NCI-H2081 (cell line): ENCODE results near the gene A4GALT.
"Not testable (repeated sequence)": the region's sequence is repeated elsewhere in the genome, so short reads cannot be mapped to it uniquely, and the experiment has no call there.

Experiments used
- DNase-seq, 2 experiments: peaks; one replicate each; lab custom pipeline; 2025; lab: John Stamatoyannopoulos, UW

Gene A4GALT

DNA sequence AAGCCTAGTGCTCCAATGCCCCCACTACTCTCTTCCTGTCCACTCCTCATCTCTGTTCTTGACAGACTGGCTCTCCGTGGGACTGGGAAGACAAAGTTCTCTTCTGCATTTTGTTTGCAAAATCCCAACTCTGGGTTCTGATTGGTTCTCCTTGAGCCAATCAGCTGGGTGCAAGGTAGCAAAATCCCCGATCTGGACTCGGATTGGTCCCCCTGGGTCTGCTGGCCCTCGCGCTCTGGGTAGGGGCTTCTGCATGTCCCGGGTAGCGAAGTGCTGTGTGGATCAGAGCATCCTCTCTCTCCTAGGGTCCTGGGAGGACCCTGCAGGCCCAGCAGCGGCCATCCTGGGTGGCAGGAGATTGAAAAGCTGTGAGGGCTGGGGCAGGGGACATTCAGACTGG is 22.3 kb upstream of the A4GALT start:
- no peak for DNase-seq

DNA sequence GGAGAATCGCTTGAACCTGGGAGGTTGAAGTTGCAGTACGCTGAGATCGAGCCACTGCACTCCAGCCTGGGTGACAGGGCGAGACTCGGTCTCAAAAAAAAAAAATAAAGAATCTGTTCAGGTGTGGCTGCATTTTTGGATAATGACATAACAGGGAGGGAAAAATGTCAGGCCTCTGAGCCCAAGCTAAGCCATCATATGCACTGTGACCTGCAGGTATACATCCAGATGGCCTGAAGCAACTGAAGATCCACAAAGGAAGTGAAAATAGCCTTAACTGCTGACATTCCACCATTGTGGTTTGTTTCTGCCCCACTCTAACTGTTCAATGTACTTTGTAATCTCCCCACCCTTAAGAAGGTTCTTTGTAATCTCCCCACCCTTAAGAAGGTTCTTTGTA is 19.6 kb upstream of the A4GALT start:
- not testable (repeated sequence) for DNase-seq

GRCh38 chr22:42734406-42734805 is 13.7 kb upstream of the A4GALT start:
- no peak for DNase-seq

GRCh38 chr22:42733394-42733793 is 12.7 kb upstream of the A4GALT start:
- not testable (repeated sequence) for DNase-seq

GRCh38 chr22:42732081-42732480 is 11.4 kb upstream of the A4GALT start:
- no peak for DNase-seq

DNA sequence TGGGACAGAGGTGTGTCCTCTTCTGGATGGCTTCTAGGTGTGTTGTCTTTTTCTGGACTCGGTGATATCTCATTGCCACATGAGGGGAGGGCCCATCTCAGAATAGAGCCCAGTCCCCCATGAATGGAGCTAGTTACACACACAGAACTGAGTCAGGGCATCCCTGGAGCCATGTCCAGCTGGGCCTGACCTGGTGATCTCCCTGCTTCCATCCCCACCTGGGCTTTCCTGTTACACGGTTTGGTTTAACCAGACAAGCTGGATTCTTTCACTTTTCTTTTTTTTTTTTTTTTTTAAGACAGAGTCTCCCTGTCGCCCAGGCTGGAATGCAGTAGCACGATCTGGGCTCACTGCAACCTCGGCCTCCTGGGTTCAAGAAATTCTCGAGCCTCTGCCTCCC is 6.1 kb upstream of the A4GALT start:
- DNase-seq: no peak

DNA sequence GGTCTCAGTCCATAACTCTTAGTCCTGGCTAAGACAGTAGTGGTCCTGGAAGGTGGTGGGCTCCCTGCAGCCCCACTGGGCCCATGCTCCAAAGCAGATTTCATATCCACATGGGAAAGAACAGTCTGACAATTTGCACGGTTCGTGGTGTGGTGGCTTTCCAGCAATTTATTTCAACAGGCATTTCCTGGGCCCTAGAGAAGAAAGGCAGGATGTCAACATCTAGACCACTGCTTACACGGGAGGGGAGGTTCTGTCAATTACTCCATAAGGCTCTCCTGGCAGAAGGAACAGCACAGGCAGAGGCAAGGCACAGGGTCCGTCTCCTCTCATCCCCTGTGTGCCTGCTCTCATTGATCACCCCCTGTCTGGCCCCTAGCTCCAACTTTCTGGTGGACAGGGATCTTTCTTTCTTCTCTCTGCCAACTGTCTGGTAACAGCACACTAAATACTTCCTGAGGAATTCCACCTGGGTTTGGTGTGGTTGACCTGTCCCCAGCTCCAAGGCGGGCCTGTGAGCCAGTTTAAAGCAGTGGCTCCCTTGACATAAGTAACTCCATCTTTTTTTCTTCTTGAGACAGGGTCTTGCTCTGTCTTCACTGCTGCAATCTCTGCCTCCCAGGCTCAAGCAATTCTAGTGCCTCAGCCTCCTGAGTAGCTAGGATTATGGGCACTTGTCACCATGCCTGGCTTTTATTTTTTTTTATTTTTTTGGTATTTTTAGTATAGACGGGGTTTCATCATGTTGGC is 5.1 kb upstream of the A4GALT start:
- DNase-seq: no peak

- DNase-seq: no peak
Observed at GRCh38 chr22:42724062-42724461, 3.4 kb upstream of the A4GALT start.

DNA sequence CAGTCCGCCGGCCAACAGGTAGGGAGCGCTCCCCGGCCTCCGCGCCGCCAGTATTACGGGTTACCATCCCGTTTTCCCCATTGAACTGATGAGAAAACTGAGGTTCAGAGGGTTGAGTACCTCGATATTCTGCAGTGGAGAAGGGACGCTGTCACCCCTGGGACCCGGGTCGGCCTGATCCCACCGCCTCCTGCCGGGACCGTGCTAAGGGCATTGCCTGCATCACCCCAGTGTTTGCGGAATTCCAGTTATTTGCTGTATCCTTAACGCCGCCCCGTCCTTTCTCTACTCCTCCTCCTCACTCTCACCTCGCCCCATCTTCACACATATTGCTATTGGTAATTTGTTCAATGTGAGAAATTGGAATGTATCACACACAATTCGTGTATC is 370 bp upstream of the A4GALT start:
- DNase-seq: no peak

- no peak for DNase-seq
Observed at GRCh38 chr22:42719656-42720262, 911 bp downstream of the A4GALT start.

DNA sequence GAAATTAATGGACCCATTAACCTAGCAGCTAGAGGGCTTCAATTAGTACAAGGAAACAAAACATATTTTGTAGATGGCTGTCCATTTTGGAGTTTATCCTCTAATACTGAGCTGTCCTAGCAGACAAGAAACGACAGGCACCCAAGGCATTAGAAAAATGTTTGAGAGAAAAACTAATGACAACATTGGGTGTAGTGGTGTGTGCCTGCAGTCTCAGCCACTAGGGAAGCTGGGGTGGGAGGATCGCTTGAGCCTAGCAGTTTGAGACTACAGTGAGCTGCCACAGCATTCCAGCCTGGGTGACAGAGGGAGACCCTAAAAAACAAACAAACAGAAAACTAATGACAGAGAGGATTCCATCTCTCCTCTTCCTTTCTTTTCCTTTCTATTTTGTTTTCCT is 1.5 kb downstream of the A4GALT start:
- no peak for DNase-seq

- no peak for DNase-seq
Observed at GRCh38 chr22:42717197-42717928, 3.3 kb downstream of the A4GALT start.

DNA sequence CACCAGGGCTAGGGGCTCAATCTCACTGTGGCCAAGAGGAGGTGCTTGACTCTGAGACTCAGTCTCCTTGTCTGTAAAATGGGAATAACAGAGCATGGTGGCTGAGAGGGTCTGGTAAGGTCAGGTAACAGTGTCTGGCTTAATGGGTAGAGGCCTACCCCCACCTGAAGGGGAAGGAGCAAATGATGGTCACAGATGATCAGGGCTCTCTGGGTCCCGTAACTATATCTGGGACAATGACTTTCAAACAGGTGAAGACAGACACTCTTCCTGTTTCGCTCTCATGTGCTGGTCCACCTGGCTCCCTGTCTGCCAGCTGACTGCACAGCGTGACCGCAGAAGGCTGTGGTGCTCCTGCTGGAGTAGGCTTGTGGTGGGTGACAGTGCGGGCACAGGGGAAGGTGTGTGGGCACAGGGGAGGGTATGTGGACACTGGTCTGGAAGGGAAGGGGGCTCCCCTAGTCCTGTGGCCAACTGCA is 4.0 kb downstream of the A4GALT start:
- DNase-seq: no peak

DNA sequence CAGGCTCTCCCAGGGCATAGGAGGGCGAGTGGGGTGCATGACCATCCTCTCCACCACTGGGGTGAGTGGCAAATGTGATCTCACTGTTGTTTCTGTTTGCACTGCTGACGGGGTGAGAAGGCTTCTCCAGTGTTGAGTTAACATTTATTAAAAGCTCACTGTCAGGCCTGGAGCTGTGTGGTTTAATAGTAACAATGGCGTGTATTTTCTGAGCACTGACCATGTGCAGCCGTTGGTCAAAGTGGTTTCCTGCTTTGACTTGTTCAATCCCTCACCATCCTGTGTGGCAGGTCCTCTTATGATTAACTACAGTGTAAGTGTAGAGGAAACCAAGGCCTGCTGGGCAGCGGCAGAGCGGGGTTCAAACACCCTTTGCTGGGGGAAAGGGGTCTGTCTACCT is 4.4 kb downstream of the A4GALT start:
- no peak for DNase-seq

DNA sequence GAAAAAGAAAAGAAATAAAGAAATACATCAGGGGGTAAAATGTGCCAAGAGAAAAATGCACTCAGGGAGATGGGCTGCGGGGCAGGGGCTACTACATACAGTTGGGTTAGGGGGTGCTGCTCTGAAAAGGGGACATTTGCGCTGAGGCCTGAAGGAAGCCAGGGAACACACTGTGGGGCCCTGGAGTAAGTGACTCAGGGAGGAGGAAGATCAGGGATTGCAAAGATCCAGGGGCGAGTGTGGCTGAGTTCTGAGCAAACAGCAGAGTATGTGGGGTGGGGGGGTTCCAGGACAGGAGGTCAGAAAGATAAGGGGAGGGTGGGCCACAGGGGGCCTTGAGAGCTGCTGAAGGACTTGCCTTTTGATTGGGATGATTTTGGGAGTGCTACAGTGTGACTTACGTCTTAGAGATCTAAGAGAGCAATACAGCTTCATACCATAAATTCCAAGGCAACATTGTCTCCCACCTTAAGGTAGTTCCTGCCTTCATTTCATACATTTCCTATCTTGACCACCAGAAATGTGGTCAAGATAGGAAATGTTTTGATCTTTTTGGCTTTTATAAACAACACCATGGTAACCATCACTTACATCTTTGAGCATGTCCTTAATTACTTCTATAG is 5.8 kb downstream of the A4GALT start:
- no peak for DNase-seq

GRCh38 chr22:42714308-42714707 is 6.4 kb downstream of the A4GALT start:
- DNase-seq: no peak

GRCh38 chr22:42711895-42712837 is 8.5 kb downstream of the A4GALT start:
- no peak for DNase-seq

- DNase-seq: no peak
Observed at GRCh38 chr22:42711281-42711731, 9.4 kb downstream of the A4GALT start.

DNA sequence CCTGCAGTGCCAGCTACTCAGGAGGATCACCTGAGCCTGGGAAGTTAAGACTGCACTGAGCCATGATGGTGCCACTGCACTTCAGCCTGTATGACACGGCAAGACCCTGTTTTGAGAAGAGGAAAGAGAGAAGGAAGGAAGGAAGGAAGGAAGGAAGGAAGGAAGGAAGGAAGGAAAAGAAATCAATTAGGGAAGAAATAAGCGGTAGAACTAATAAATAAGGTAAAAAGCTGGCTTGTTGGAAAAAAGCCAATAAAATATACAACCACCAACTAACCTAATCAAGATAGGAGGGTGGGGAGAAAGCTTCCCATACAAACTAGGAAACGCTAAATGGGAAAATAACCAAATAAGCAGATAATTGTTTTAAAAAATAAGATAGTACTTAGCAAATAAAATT is 12.3 kb downstream of the A4GALT start:
- no peak for DNase-seq

DNA sequence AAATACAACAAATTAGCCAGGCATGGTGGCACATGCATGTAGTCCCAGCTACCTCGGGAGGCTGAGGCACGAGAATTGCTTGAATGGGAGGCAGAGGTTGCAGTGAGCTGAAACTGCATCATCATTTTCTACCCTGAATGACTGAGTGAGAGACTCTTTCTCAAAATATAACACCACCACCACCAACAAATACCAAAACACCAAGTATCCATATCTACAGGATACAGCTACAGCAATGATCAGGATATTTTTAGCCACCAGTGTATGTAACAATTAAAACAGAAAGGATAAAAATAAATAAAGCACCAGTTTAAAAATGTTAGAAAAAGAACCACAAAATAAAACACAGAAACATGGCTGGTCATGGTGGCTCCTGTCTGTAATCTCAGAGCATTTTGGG is 13.2 kb downstream of the A4GALT start:
- DNase-seq: no peak

GRCh38 chr22:42704896-42705295 is 15.8 kb downstream of the A4GALT start:
- DNase-seq: no peak
